CD4-positive, alpha-beta memory T cell (primary cell): ENCODE results near the gene TNFSF4. TPM values are rescaled to one million over a fixed set of nuclear protein-coding genes. Genes with fewer than 3 reads are reported as not detected.
"Not testable (repeated sequence)": the region's sequence is repeated elsewhere in the genome, so short reads cannot be mapped to it uniquely, and the experiment has no call there.

Experiments used
- CTCF ChIA-PET: fragments of 350-600 bp; sonication (Branson Sonifier 250); formaldehyde crosslinking; loops from one replicate; lab custom pipeline; 2021; ENCODE audit warnings: inconsistent platforms; ENCODE audit not compliant: partially characterized antibody; lab: Charles Lee
- POLR2A ChIA-PET: fragments of 350-600 bp; sonication (Branson Sonifier 250); formaldehyde crosslinking; loops from one replicate; lab custom pipeline; 2021; ENCODE audit not compliant: partially characterized antibody; lab: Charles Lee
- DNase-seq, 5 donors: peaks; one replicate each; pipeline versions ENCODE4 v3.0.0 to v3.0.0-alpha.2; 2020 to 2022; ENCODE audit warnings: mixed read lengths in 1 of 5
- H3K27ac ChIP-seq: one replicate; pipeline ENCODE4 v1.7.0; 2013; ENCODE audit warnings: low read depth, low read length
- H3K27me3 ChIP-seq: 2 replicates; pipeline ENCODE4 v1.7.0; 2013; ENCODE audit warnings: mild to moderate bottlenecking, low read length, moderate library complexity; ENCODE audit not compliant: insufficient read depth
- H3K36me3 ChIP-seq: 2 replicates; pipeline ENCODE4 v1.7.0; 2013; ENCODE audit warnings: mild to moderate bottlenecking, low read length, moderate library complexity; ENCODE audit not compliant: insufficient read depth
- H3K4me1 ChIP-seq: 2 replicates; pipeline ENCODE4 v1.7.0; 2013; ENCODE audit warnings: mild to moderate bottlenecking, low read length, moderate library complexity; ENCODE audit not compliant: insufficient read depth
- H3K4me3 ChIP-seq, 2 donors: one replicate each; pipeline ENCODE4 v1.7.0; 2013; ENCODE audit warnings: low read length in 2 of 2, mild to moderate bottlenecking in 1 of 2
- H3K9me3 ChIP-seq, 2 donors: one replicate each; pipeline ENCODE4 v1.7.0; 2013; ENCODE audit warnings: low read length in 2 of 2, control low read depth in 1 of 2; ENCODE audit not compliant: control insufficient read depth in 1 of 2
- H3K27ac Mint-ChIP-seq, 7 donors: one replicate each; pipeline ENCODE4 v1.8.0; 2020 to 2021; ENCODE audit warnings: mixed read lengths in 7 of 7, mild to moderate bottlenecking in 6 of 7, inconsistent platforms in 3 of 7, moderate library complexity in 3 of 7
- H3K27me3 Mint-ChIP-seq, 2 donors: one replicate each; pipeline ENCODE4 v1.8.0; 2020 to 2021; ENCODE audit warnings: mixed read lengths in 2 of 2
- H3K36me3 Mint-ChIP-seq, 2 donors: one replicate each; pipeline ENCODE4 v1.8.0; 2020 to 2021; ENCODE audit warnings: mixed read lengths in 2 of 2, inconsistent platforms in 1 of 2, mild to moderate bottlenecking in 1 of 2
- H3K4me1 Mint-ChIP-seq, 4 donors: one replicate each; pipeline ENCODE4 v1.8.0; 2020 to 2021; ENCODE audit warnings: mixed read lengths in 4 of 4, mild to moderate bottlenecking in 1 of 4
- H3K4me3 Mint-ChIP-seq, 8 donors: one replicate each; pipeline ENCODE4 v1.8.0; 2020 to 2021; ENCODE audit warnings: mixed read lengths in 8 of 8, mild to moderate bottlenecking in 7 of 8, moderate library complexity in 6 of 8, inconsistent platforms in 3 of 8
- H3K9me3 Mint-ChIP-seq, 8 donors: one replicate each; pipeline ENCODE4 v1.8.0; 2020 to 2021; ENCODE audit warnings: mixed read lengths in 8 of 8, mild to moderate bottlenecking in 5 of 8, inconsistent platforms in 3 of 8, moderate library complexity in 1 of 8
- intact Hi-C: fragments of 100-400 bp; cut with micrococcal nuclease; formaldehyde crosslinking; loops from one replicate; pipeline ENCODE4 v1.15.1; 2023
- polyA plus RNA-seq, 2 donors: library from polyadenylated mRNA; unstranded; fragments of 300-500 nt; fragmentation: Illumina TruSeq; gene quantifications; one replicate each; pipeline ENCODE4 v1.2.3, GENCODE V29; 2021
- total RNA-seq, 2 experiments: library from RNA; stranded (reverse); gene quantifications; one replicate each; pipeline ENCODE4 v1.2.3, GENCODE V29; 2021

Gene TNFSF4
- total and polyA plus RNA-seq, 4 experiments from 2014 or later = 0.18 to 3.9 (median 2.4) TPM

DNA sequence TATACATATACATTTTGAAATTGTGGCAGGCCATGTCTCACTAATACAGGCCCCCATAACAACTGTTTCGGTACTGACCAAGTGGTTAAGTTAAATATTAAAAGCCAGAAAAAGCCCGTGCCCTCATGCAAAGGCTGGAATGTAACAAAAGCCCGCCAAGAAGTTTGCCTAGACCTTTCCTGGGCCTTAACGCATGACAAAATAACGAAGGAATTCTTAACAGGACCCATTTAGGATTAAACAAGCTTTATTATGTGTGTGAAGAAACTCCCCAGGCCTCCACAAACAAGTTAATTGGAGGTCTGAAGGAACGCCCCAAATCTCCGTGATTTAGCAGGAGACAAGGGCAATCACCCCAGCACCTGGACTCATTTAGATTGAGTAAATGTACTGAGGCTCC, 42.4 kb downstream of the TNFSF4 start:
- H3K27ac Mint-ChIP-seq = no peak overlapping the region
- no peaks in the 10 kb centered on the region for H3K9me3 ChIP-seq
- H3K27me3 ChIP-seq = no peaks in the 10 kb centered on the region
- intact Hi-C loops = no loop called here
- peaks cover 0 to 1% of the 10 kb centered on the region in 2 donors for H3K36me3 Mint-ChIP-seq
- no peak overlapping the region for H3K4me3 Mint-ChIP-seq
- ChIA-PET POLR2A (no interaction called here), CTCF (no interaction called here)
- H3K27ac ChIP-seq = no peak overlapping the region
- DNase-seq = no peak
- no peaks in the 10 kb centered on the region for H3K36me3 ChIP-seq
- H3K4me1 ChIP-seq = peaks cover 3% of the 10 kb centered on the region
- H3K9me3 Mint-ChIP-seq = peaks cover 0 to 6% (median 2%) of the 10 kb centered on the region in 8 donors
- H3K27me3 Mint-ChIP-seq = no peaks in the 10 kb centered on the region
- H3K4me1 Mint-ChIP-seq = peaks cover 0 to 7% (median 4%) of the 10 kb centered on the region in 4 donors
- H3K4me3 ChIP-seq = no peak overlapping the region

DNA sequence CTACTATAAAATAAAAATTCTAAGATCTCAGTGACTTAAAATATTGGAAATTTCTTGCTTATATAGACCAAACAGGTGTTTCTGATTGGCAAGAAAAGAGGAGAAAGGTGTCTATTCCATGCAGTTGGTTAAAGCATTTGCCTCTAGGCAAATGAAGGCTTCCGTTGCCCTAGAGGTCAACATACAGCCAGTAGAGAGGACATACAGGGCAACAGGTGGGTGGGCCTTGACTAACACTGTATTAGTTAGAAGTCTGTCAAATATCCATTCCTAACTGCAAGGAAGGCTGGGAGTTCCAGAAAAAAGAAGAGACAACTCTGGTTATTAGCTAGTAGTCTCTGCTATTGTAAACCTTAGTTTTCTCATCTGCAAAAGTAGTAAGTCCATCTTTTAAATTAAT, 43.0 kb downstream of the TNFSF4 start:
- Mint-ChIP-seq H3K9me3 (peaks cover 0 to 2% (median 0%) of the 10 kb centered on the region in 8 donors), H3K27me3 (no peaks in the 10 kb centered on the region), H3K4me1 (peaks cover 0 to 7% (median 4%) of the 10 kb centered on the region in 4 donors), H3K27ac (no peak overlapping the region), H3K36me3 (peaks cover 0 to 1% of the 10 kb centered on the region in 2 donors), H3K4me3 (no peak overlapping the region)
- Histone ChIP-seq H3K4me3 (no peak overlapping the region), H3K27ac (no peak overlapping the region), H3K27me3 (no peaks in the 10 kb centered on the region), H3K36me3 (no peaks in the 10 kb centered on the region), H3K9me3 (no peaks in the 10 kb centered on the region), H3K4me1 (peaks cover 3% of the 10 kb centered on the region)
- no peak for DNase-seq
- ChIA-PET POLR2A (no interaction called here), CTCF (no interaction called here)
- intact Hi-C loops = no loop called here

DNA sequence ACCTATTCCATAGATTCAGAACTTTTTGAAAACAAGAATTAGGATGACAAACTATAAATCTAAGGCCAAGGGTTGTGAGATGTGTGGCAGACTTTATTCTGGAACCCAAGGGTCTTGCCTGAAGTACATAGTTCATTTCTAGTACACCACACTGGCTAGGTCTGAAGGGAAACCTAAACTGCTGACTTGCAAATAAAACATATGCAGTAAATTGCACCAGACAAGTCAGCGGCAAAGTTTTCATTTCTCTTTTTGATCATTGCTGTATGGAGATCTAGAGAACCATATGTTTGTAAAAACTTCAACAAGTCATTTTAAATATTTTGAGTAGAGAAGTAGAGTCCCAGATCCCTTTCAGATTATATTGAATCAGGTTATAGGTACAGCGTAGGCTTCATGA, 43.9 kb downstream of the TNFSF4 start:
- intact Hi-C loops = no loop called here
- Histone ChIP-seq H3K4me1 (peaks cover 3% of the 10 kb centered on the region), H3K27ac (no peak overlapping the region), H3K4me3 (no peak overlapping the region), H3K27me3 (no peaks in the 10 kb centered on the region), H3K36me3 (no peaks in the 10 kb centered on the region), H3K9me3 (no peaks in the 10 kb centered on the region)
- H3K27ac Mint-ChIP-seq = no peak overlapping the region
- H3K36me3 Mint-ChIP-seq = no peaks in the 10 kb centered on the region
- H3K27me3 Mint-ChIP-seq = no peaks in the 10 kb centered on the region
- no peak for DNase-seq
- CTCF ChIA-PET = no interaction called here
- POLR2A ChIA-PET = no interaction called here
- H3K9me3 Mint-ChIP-seq = peaks cover 0 to 2% (median 0%) of the 10 kb centered on the region in 8 donors
- no peak overlapping the region for H3K4me3 Mint-ChIP-seq
- H3K4me1 Mint-ChIP-seq = peaks cover 0 to 7% (median 4%) of the 10 kb centered on the region in 4 donors

DNA sequence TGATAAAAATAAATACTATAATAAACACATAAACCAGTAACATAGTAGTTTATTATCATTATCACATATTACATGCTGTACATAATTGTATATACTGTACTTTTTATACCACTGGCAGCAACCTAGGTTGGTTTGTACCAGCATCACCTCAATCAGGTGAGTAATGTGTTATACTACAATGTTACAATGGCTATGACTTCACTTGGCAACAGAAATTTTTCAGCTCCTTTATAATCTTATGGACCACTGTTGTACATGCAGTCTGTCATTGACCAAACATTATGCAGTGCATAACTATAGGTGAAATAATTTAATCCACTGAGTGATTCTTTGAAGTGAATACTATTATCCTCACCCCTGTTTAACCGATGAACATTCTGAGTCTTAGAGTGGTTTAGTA, 44.5 kb downstream of the TNFSF4 start:
- intact Hi-C loops = no loop called here
- H3K27ac Mint-ChIP-seq = no peak overlapping the region
- POLR2A ChIA-PET = no interaction called here
- CTCF ChIA-PET = no interaction called here
- H3K36me3 Mint-ChIP-seq = no peaks in the 10 kb centered on the region
- no peak overlapping the region for H3K27ac ChIP-seq
- no peaks in the 10 kb centered on the region for H3K27me3 Mint-ChIP-seq
- H3K4me3 ChIP-seq = no peak overlapping the region
- no peak for DNase-seq
- no peaks in the 10 kb centered on the region for H3K27me3 ChIP-seq
- no peak overlapping the region for H3K4me3 Mint-ChIP-seq
- H3K9me3 ChIP-seq = no peaks in the 10 kb centered on the region
- H3K4me1 Mint-ChIP-seq = peaks cover 0 to 7% (median 4%) of the 10 kb centered on the region in 4 donors
- peaks cover 0 to 2% (median 0%) of the 10 kb centered on the region in 8 donors for H3K9me3 Mint-ChIP-seq
- no peaks in the 10 kb centered on the region for H3K36me3 ChIP-seq
- H3K4me1 ChIP-seq = peaks cover 3% of the 10 kb centered on the region

- Mint-ChIP-seq H3K9me3 (peaks cover 0 to 7% (median 3%) of the 10 kb centered on the region in 8 donors), H3K27ac (peak overlapping the region in 1 of 7 donors; percentile 42), H3K27me3 (no peaks in the 10 kb centered on the region), H3K36me3 (peaks cover 4 to 6% of the 10 kb centered on the region in 2 donors), H3K4me3 (no peak overlapping the region), H3K4me1 (peaks cover 4 to 7% (median 4%) of the 10 kb centered on the region in 4 donors)
- Histone ChIP-seq H3K36me3 (no peaks in the 10 kb centered on the region), H3K4me3 (no peak overlapping the region), H3K4me1 (peaks cover 3% of the 10 kb centered on the region), H3K27ac (no peak overlapping the region), H3K27me3 (no peaks in the 10 kb centered on the region), H3K9me3 (no peaks in the 10 kb centered on the region)
- intact Hi-C loops = no loop called here
- CTCF ChIA-PET = no interaction called here
- DNase-seq = no peak
- POLR2A ChIA-PET = no interaction called here
Observed at GRCh38 chr1:173161510-173162221, 45.5 kb downstream of the TNFSF4 start.

DNA sequence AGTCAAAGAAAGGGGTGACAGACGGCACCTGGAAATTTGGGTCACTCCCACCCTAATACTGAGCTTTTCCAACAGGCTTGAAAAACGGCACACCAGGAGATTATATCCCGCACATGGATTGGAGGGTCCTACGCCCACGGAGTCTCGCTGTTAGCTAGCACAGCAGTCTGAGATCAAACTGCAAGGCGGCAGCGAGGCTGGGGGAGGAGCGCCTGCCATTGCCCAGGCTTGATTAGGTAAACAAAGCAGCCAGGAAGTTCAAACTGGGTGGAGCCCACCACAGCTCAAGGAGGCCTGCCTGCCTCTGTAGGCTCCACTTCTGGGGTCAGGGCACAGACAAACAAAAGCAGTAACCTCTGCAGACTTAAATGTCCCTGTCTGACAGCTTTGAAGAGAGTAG, 53.2 kb downstream of the TNFSF4 start:
- H3K4me3 Mint-ChIP-seq = peak overlapping the region in 3 of 8 donors; percentile 36 to 49 (median 39)
- POLR2A ChIA-PET, H3K27ac ChIP-seq, H3K27me3 Mint-ChIP-seq, H3K4me3 ChIP-seq, intact Hi-C loops, H3K4me1 ChIP-seq, H3K36me3 ChIP-seq, H3K27me3 ChIP-seq, H3K9me3 ChIP-seq: not testable (repeated sequence)
- DNase-seq = peak in 3 of 5 donors; percentile 1 to 4 (median 2)
- H3K4me1 Mint-ChIP-seq = peaks cover 0 to 15% (median 12%) of the 10 kb centered on the region in 4 donors
- H3K36me3 Mint-ChIP-seq = peaks cover 9 to 18% of the 10 kb centered on the region in 2 donors
- peak overlapping the region in 3 of 7 donors; percentile 29 to 67 (median 29) for H3K27ac Mint-ChIP-seq
- CTCF ChIA-PET = interaction anchor here (1.3 kb wide), 1 partner anchor 46 kb away, joined by 3 read pairs; no protein-coding TSS in a partner anchor
- H3K9me3 Mint-ChIP-seq = peaks cover 8 to 29% (median 15%) of the 10 kb centered on the region in 8 donors

- H3K9me3 ChIP-seq = no peaks in the 10 kb centered on the region
- no peak overlapping the region for H3K4me3 ChIP-seq
- POLR2A ChIA-PET = interaction anchor here (0.6 kb wide), 1 partner anchor 46 kb away, joined by 3 read pairs; no protein-coding TSS in a partner anchor
- peak overlapping the region in 4 of 8 donors; percentile 21 to 53 (median 30) for H3K4me3 Mint-ChIP-seq
- CTCF ChIA-PET = interaction anchor here (1.3 kb wide), 1 partner anchor 46 kb away, joined by 3 read pairs; no protein-coding TSS in a partner anchor
- intact Hi-C loops = no loop called here
- peaks cover 3 to 7% of the 10 kb centered on the region in 2 donors for H3K27me3 Mint-ChIP-seq
- H3K9me3 Mint-ChIP-seq = peaks cover 8 to 29% (median 17%) of the 10 kb centered on the region in 8 donors
- no peak overlapping the region for H3K27ac ChIP-seq
- H3K27ac Mint-ChIP-seq = peak overlapping the region in 2 of 7 donors; percentile 29 to 51
- H3K36me3 ChIP-seq = no peaks in the 10 kb centered on the region
- H3K4me1 ChIP-seq = peaks cover 3% of the 10 kb centered on the region
- no peak for DNase-seq
- no peaks in the 10 kb centered on the region for H3K27me3 ChIP-seq
- peaks cover 9 to 20% of the 10 kb centered on the region in 2 donors for H3K36me3 Mint-ChIP-seq
- peaks cover 0 to 15% (median 12%) of the 10 kb centered on the region in 4 donors for H3K4me1 Mint-ChIP-seq
Observed at GRCh38 chr1:173153503-173153902, 53.6 kb downstream of the TNFSF4 start.
